IMR-90 (cell line): Measurements from ENCODE around the gene RASSF8. TPM values are rescaled to one million over a fixed set of nuclear protein-coding genes. Genes with fewer than 3 reads are reported as not detected.

Source experiments
- ATAC-seq: fragments of 200-7000 bp; cut with Tn5 transposase; 2 replicates; pipeline ENCODE4 v1.9.1; 2020; ENCODE audit warnings: low read depth, mild to moderate bottlenecking, moderate library complexity
- BruUV-seq: library from RNA; stranded (reverse); fragments of 400-500 nt; replicated peaks from 2 replicates; lab custom pipeline; 2021; lab: Mats Ljungman, UMichigan
- CTCF ChIA-PET: fragments of 300-600 bp; formaldehyde crosslinking; extraction: SDS; loops from one replicate; lab custom pipeline; 2021; ENCODE audit warnings: antibody characterized with exemption; lab: Yijun Ruan, JAX
- POLR2A ChIA-PET: fragments of 300-600 bp; sonication (Branson Sonifier 250); formaldehyde crosslinking; loops from one replicate; lab custom pipeline; 2022; ENCODE audit warnings: antibody characterized with exemption; ENCODE audit not compliant: unreplicated experiment; lab: Charles Lee
- DNase-seq: peaks from one replicate; pipeline ENCODE4 v3.0.0; 2013
- H2AFZ ChIP-seq: replicated peaks from 2 replicates; pipeline ENCODE3; 2013; ENCODE audit warnings: low read length, mild to moderate bottlenecking; ENCODE audit not compliant: poor library complexity
- H2AK5ac ChIP-seq: 2 replicates; pipeline ENCODE4 v1.6.1; 2013; ENCODE audit warnings: low read depth, low read length, inconsistent platforms
- H2AK9ac ChIP-seq: replicated peaks from 2 replicates; pipeline ENCODE3; 2013; ENCODE audit warnings: mild to moderate bottlenecking, low read depth, low read length, moderate library complexity; ENCODE audit not compliant: poor library complexity
- H2BK120ac ChIP-seq: 2 replicates; pipeline ENCODE4 v1.6.1; 2013; ENCODE audit warnings: low read depth, low read length, inconsistent platforms
- H2BK15ac ChIP-seq: 3 replicates; pipeline ENCODE4 v1.6.1; 2013; ENCODE audit warnings: low read depth, low read length, inconsistent platforms
- H2BK20ac ChIP-seq: 2 replicates; pipeline ENCODE4 v1.6.1; 2013; ENCODE audit warnings: low read depth, mild to moderate bottlenecking, inconsistent platforms, low read length, moderate library complexity
- H2BK5ac ChIP-seq: 2 replicates; pipeline ENCODE4 v1.6.1; 2013; ENCODE audit warnings: mild to moderate bottlenecking, low read depth, low read length, inconsistent platforms; ENCODE audit not compliant: poor library complexity, severe bottlenecking
- H3K14ac ChIP-seq: replicated peaks from 2 replicates; pipeline ENCODE4 v1.6.1; 2013; ENCODE audit warnings: low read depth, low read length, inconsistent platforms
- H3K18ac ChIP-seq: 2 replicates; pipeline ENCODE4 v1.6.1; 2013; ENCODE audit warnings: low read depth, low read length, control low read depth
- H3K23ac ChIP-seq: 2 replicates; pipeline ENCODE4 v1.6.1; 2013; ENCODE audit warnings: low read depth, low read length, inconsistent platforms
- H3K27ac ChIP-seq: 2 replicates; pipeline ENCODE4 v1.5.1; 2013; ENCODE audit warnings: mild to moderate bottlenecking, control low read depth, low read length; ENCODE audit not compliant: insufficient read depth
- H3K27me3 ChIP-seq: 2 replicates; pipeline ENCODE4 v1.6.1; 2013; ENCODE audit warnings: low read length; ENCODE audit not compliant: control insufficient read depth, insufficient read depth
- H3K36me3 ChIP-seq: 2 replicates; pipeline ENCODE4 v1.6.1; 2013; ENCODE audit warnings: low read length, mixed read lengths; ENCODE audit not compliant: control insufficient read depth, insufficient read depth
- H3K4ac ChIP-seq: 2 replicates; pipeline ENCODE4 v1.6.1; 2013; ENCODE audit warnings: low read depth, low read length, inconsistent platforms
- H3K4me1 ChIP-seq: 2 replicates; pipeline ENCODE4 v1.6.1; 2013; ENCODE audit warnings: low read length, mixed read lengths; ENCODE audit not compliant: control insufficient read depth, insufficient read depth
- H3K4me2 ChIP-seq: 2 replicates; pipeline ENCODE4 v1.6.1; 2013; ENCODE audit warnings: low read depth, mild to moderate bottlenecking, control low read depth, low read length, moderate library complexity
- H3K4me3 ChIP-seq: 2 replicates; pipeline ENCODE4 v1.5.1; 2013; ENCODE audit warnings: low read depth, mild to moderate bottlenecking, control low read depth, low read length, moderate library complexity; ENCODE audit not compliant: insufficient read depth
- H3K56ac ChIP-seq: 2 replicates; pipeline ENCODE4 v1.6.1; 2013; ENCODE audit warnings: low read length, inconsistent platforms; ENCODE audit not compliant: insufficient read depth; ENCODE audit errors: extremely low read depth
- H3K79me1 ChIP-seq, 2 experiments: 2 replicates each; pipeline ENCODE4 v1.6.1; 2013; ENCODE audit warnings: low read length in 2 of 2, inconsistent platforms in 1 of 2, low read depth in 1 of 2
- H3K9ac ChIP-seq: 2 replicates; pipeline ENCODE4 v1.6.1; 2013; ENCODE audit warnings: low read depth, low read length, control low read depth
- H3K9me1 ChIP-seq: 2 replicates; pipeline ENCODE4 v1.6.1; 2013; ENCODE audit warnings: low read length, inconsistent platforms; ENCODE audit not compliant: insufficient read depth
- H3K9me3 ChIP-seq: 2 replicates; pipeline ENCODE4 v1.6.1; 2013; ENCODE audit warnings: low read length; ENCODE audit not compliant: control insufficient read depth, insufficient read depth
- H4K20me1 ChIP-seq: 2 replicates; pipeline ENCODE4 v1.6.1; 2013; ENCODE audit warnings: low read length, inconsistent platforms; ENCODE audit not compliant: insufficient read depth
- H4K5ac ChIP-seq: 2 replicates; pipeline ENCODE4 v1.6.1; 2013; ENCODE audit warnings: mild to moderate bottlenecking, low read depth, low read length, control low read depth
- H4K8ac ChIP-seq, 2 experiments: 2 replicates each; pipeline ENCODE4 v1.6.1; 2013; ENCODE audit warnings: low read depth in 2 of 2, low read length in 2 of 2, control low read depth in 1 of 2, inconsistent platforms in 1 of 2
- H4K91ac ChIP-seq: 2 replicates; pipeline ENCODE4 v1.6.1; 2013; ENCODE audit warnings: low read depth, low read length, inconsistent platforms; ENCODE audit not compliant: insufficient read depth
- WGBS, 2 experiments: methylation state at CpG; one replicate each; pipeline versions ENCODE4 v1.1.5 to v1.1.7; 2013; ENCODE audit warnings: missing lambda C conversion rate in 2 of 2; ENCODE audit not compliant: insufficient read length in 1 of 2; ENCODE audit errors: extremely low coverage in 2 of 2; 5-methylcytosine and 5-hydroxymethylcytosine counted together
- dilution Hi-C: fragments of 300-500 bp; cut with HindIII; formaldehyde crosslinking; loops from one replicate; pipeline ENCODE4 v1.14.3; 2018; ENCODE audit warnings: low sequenced_read_pairs; ENCODE audit not compliant: unreplicated experiment
- in situ Hi-C: fragments of 300-500 bp; cut with MboI; formaldehyde crosslinking; loops from 3 replicates; pipeline ENCODE4 v1.14.3; 2019; ENCODE audit warnings: low sequenced_read_pairs, inconsistent platforms, mixed read lengths
- intact Hi-C: fragments of 100-400 bp; cut with micrococcal nuclease; formaldehyde crosslinking; loops from 2 replicates; pipeline ENCODE4 v1.10.0; 2022
- polyA plus RNA-seq, 3 experiments: library from polyadenylated mRNA; depleted of rRNA; stranded (reverse); fragments of >200 nt; gene quantifications; 2 replicates each; pipeline ENCODE4 v1.2.3, GENCODE V29; 2012; ENCODE audit warnings: low replicate concordance in 1 of 3
- total RNA-seq: library from RNA; depleted of rRNA; stranded (reverse); fragments of >200 nt; gene quantifications from 2 replicates; pipeline ENCODE4 v1.2.3, GENCODE V29; 2012
- TF ChIP-seq, protein P1 (sequence below): conservative IDR thresholded peaks from 2 replicates; pipeline ENCODE4 v1.5.1; 2012; ENCODE audit warnings: mild to moderate bottlenecking, low read depth, low read length, improper control_type of control experiment

Gene RASSF8
- total and polyA plus RNA-seq, 2 of the 4 experiments (the other 2 are of a cell fraction) = 10.8 to 50.5 TPM

DNA sequence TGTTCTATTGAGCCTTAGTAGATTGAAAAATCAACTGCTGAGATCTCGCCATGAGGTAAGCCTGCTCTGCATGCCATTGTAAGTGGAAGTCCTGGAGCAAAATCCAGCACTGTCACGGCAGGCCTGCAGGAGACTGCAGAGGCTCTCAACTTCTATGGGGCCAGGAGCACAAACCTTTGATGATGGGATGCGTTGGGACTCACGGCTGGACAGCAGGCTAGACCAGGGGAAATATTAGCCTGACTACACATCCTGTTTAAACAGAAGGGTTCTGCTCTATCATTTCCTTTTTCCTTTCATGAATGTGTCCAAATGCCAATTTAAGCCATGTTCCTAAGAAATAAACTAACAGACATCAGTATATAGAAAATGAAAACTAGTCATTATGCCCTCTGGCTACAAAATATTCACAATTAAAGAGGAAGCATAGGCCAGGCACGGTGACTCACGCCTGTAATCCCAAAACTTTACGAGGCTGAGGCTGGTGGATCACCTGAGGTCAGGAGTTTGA is 33.9 kb upstream of the RASSF8 start:
- TF ChIP-seq, protein P1, sequence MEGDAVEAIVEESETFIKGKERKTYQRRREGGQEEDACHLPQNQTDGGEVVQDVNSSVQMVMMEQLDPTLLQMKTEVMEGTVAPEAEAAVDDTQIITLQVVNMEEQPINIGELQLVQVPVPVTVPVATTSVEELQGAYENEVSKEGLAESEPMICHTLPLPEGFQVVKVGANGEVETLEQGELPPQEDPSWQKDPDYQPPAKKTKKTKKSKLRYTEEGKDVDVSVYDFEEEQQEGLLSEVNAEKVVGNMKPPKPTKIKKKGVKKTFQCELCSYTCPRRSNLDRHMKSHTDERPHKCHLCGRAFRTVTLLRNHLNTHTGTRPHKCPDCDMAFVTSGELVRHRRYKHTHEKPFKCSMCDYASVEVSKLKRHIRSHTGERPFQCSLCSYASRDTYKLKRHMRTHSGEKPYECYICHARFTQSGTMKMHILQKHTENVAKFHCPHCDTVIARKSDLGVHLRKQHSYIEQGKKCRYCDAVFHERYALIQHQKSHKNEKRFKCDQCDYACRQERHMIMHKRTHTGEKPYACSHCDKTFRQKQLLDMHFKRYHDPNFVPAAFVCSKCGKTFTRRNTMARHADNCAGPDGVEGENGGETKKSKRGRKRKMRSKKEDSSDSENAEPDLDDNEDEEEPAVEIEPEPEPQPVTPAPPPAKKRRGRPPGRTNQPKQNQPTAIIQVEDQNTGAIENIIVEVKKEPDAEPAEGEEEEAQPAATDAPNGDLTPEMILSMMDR = no peak
- Histone ChIP-seq H3K23ac (no peak overlapping the region), H3K27me3 (no peaks in the 10 kb centered on the region; the same call in 1 of the 2 replicates), H2AK9ac (no peak overlapping the region), H3K18ac (no peak overlapping the region), H4K8ac (no peak overlapping the region), H2BK15ac (no peak overlapping the region), H2BK5ac (no peak overlapping the region), H3K27ac (no peak overlapping the region), H3K9me3 (no peaks in the 10 kb centered on the region), H2AK5ac (no peak overlapping the region), H3K9me1 (no peaks in the 10 kb centered on the region), H3K4me2 (no peak overlapping the region), H4K20me1 (no peaks in the 10 kb centered on the region), H3K4ac (no peak overlapping the region), H3K4me1 (no peaks in the 10 kb centered on the region), H4K5ac (no peak overlapping the region), H4K91ac (no peak overlapping the region), H3K79me1 (no peaks in the 10 kb centered on the region), H3K9ac (no peak overlapping the region), H3K4me3 (no peak overlapping the region), H2BK120ac (no peak overlapping the region), H3K56ac (no peak overlapping the region), H3K36me3 (no peaks in the 10 kb centered on the region), H3K14ac (no peak overlapping the region), H2BK20ac (no peak overlapping the region), H2AFZ (no peak overlapping the region)
- no TSS peak for BruUV-seq
- POLR2A ChIA-PET = no interaction called here
- intact Hi-C loops = no loop called here
- ATAC-seq (no peak), DNase-seq (no peak)
- dilution Hi-C loops = no loop called here
- in situ Hi-C loops = no loop called here
- CTCF ChIA-PET = no interaction called here
- 90% methylated on average over 2 of the region's 7 CpGs; no CpG with 5 or more reads in 1 of the 2 experiments for WGBS, 2 experiments
